Colonic mucosa (tissue), 4 donors: ENCODE results near the gene SLC17A5. TPM values are rescaled to one million over a fixed set of nuclear protein-coding genes. Genes with fewer than 3 reads are reported as not detected.
"Not testable (repeated sequence)": the region's sequence is repeated elsewhere in the genome, so short reads cannot be mapped to it uniquely, and the experiment has no call there.

Source experiments
- DNase-seq: peaks from one replicate; pipeline ENCODE4 v3.0.0-alpha.2; 2020
- H3K27ac ChIP-seq: fragments of 200-600 bp; one replicate; pipeline ENCODE4 v1.8.0; 2021
- H3K27me3 ChIP-seq: fragments of 200-600 bp; one replicate; pipeline ENCODE4 v1.8.0; 2021
- H3K36me3 ChIP-seq: fragments of 200-600 bp; one replicate; pipeline ENCODE4 v1.8.0; 2021
- H3K4me1 ChIP-seq: fragments of 200-600 bp; one replicate; pipeline ENCODE4 v1.8.0; 2021; ENCODE audit warnings: mild to moderate bottlenecking
- H3K4me3 ChIP-seq: fragments of 200-600 bp; one replicate; pipeline ENCODE4 v1.8.0; 2021
- H3K9ac ChIP-seq, 2 donors: one replicate each; pipeline ENCODE4 v1.7.0; 2013; ENCODE audit warnings: control low read depth in 2 of 2, low read depth in 2 of 2, low read length in 2 of 2
- H3K9me3 ChIP-seq: fragments of 200-600 bp; one replicate; pipeline ENCODE4 v1.8.0; 2021
- intact Hi-C: fragments of 100-400 bp; cut with DNase I; formaldehyde crosslinking; loops from one replicate; pipeline ENCODE4 v1.14.1; 2022
- total RNA-seq, 2 donors: library from RNA; stranded (reverse); fragmentation: NEBNext Ultra II Directional in 1 of 2; extraction: Animal tissue kit (Norgen Biotek cat#: 25700) in 1 of 2; gene quantifications; one replicate each; pipeline ENCODE4 v1.2.1, GENCODE V29; 2021
- TF ChIP-seq, protein P1 (sequence below): fragments of 200-600 bp; IDR thresholded peaks from one replicate; pipeline ENCODE4 v1.8.0; 2022; ENCODE audit warnings: antibody characterized with exemption, mild to moderate bottlenecking
- donor health status: healthy.
- donor health status: DM: no; HTN: no; CAD: no.
- donor health status: DM: no; HTN: no; CAD: no.

SLC17A5 gene
- total RNA-seq, 2 donors from 2014 or later: 24.4 to 41.5 TPM

DNA sequence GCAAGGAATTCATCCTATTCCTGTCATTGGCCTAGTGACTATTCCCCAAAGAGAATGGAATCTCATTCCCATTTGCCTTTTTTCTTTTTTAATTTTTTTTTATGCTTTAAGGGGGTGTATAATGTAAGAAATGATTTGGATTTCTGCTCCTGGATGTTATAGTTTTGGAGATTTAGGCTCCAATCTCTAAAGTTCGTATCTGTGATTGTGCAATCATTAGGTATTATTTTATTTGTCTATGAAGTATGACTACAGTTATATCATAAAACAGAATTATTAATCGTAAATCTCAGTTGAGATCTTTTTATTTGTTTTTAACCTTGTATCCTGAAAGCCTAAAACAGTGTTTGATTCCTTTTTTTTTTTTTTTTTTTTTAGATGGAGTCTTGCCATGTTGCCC lies 91.2 kb downstream of the SLC17A5 start:
- Histone ChIP-seq H3K27me3 (no peaks in the 10 kb centered on the region), H3K27ac (no peak overlapping the region), H3K9me3 (no peaks in the 10 kb centered on the region), H3K9ac (no peak overlapping the region), H3K36me3 (no peaks in the 10 kb centered on the region), H3K4me3 (no peak overlapping the region), H3K4me1 (no peaks in the 10 kb centered on the region)
- TF ChIP-seq, protein P1, sequence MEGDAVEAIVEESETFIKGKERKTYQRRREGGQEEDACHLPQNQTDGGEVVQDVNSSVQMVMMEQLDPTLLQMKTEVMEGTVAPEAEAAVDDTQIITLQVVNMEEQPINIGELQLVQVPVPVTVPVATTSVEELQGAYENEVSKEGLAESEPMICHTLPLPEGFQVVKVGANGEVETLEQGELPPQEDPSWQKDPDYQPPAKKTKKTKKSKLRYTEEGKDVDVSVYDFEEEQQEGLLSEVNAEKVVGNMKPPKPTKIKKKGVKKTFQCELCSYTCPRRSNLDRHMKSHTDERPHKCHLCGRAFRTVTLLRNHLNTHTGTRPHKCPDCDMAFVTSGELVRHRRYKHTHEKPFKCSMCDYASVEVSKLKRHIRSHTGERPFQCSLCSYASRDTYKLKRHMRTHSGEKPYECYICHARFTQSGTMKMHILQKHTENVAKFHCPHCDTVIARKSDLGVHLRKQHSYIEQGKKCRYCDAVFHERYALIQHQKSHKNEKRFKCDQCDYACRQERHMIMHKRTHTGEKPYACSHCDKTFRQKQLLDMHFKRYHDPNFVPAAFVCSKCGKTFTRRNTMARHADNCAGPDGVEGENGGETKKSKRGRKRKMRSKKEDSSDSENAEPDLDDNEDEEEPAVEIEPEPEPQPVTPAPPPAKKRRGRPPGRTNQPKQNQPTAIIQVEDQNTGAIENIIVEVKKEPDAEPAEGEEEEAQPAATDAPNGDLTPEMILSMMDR: no peak
- intact Hi-C loops: no loop called here
- no peak for DNase-seq

DNA sequence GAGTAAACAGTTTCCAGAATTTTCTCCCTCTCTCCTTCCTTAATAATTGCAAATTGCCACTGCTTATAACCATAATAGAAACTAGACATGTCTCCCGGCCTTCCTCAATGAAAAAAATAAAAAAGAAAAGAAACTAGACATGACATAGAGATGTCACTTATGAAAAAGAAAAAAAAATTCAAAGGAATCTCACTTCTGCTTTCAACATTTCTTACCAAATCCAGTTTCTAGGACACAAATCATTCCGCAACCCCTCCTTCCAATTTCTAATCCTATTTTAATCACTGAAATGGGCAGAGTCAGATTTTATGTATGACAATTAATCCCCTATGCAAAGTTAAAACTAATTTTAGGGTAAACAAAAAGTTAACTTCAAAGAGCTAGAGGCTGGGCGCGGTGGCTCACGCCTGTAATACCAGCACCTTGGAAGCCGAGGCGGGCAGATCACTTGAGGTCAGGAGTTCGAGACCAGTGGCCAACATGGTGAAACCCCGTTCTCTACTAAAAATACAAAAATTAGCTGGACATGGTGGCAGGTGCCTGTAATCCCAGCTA lies 92.9 kb downstream of the SLC17A5 start:
- TF ChIP-seq, protein P1: no peak
- Histone ChIP-seq H3K4me3 (no peak overlapping the region), H3K9ac (no peak overlapping the region), H3K27me3 (no peaks in the 10 kb centered on the region), H3K9me3 (no peaks in the 10 kb centered on the region), H3K4me1 (no peaks in the 10 kb centered on the region), H3K27ac (no peak overlapping the region), H3K36me3 (no peaks in the 10 kb centered on the region)
- intact Hi-C loops: no loop called here
- no peak for DNase-seq

DNA sequence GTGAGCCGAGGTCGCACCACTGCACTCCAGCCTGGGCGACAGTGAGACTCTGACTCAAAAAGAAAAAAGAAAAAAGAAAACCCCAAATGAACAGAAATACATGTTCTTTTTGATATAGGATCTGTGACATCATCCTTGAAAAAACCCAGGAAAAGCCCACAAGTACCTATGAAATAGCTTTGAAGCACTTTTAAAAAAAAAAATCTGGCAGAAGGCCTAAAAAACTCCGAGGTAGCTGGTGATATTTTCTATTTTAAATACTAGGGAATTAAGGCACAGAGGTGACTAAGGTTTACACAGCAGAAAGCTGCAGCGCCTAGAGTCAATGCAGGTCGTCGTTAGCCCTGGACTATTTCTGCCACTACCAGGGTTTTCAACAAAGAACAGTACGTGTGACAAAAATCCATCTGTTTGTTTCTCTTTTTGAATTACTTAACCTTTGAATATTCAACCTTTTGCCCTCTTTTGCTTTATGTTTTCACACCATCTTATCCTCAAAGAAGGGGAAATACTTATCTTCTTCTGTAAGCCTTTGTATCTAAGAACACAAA lies 93.5 kb downstream of the SLC17A5 start:
- intact Hi-C loops: no loop called here

DNA sequence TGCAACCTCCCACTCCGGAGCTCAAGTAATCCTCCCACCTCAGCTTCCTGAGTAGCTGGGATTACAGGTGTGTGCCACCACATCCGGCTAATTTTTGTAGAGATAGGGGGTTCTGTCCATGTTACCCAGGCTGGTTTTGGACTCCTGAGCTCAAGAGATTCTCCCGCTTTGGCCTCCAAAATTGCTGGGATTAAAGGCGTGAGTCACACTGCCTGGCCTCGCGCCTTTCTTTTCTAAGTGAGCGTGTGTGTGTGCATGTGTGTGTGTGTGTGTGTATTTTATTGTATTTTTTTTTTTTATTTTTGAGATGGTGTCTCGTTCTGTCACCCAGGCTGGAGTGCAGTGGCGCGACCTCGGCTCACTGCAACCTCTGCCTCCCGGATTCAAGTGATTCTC lies 94.4 kb downstream of the SLC17A5 start:
- intact Hi-C loops, H3K9ac ChIP-seq: not testable (repeated sequence)

More for the DNA sequence above, 93.5 kb downstream of the SLC17A5 start:
- no peak overlapping the region for H3K9ac ChIP-seq
- H3K27me3 ChIP-seq: no peaks in the 10 kb centered on the region
- H3K27ac ChIP-seq: no peak overlapping the region
- no peaks in the 10 kb centered on the region for H3K36me3 ChIP-seq
- no peak for DNase-seq
- TF ChIP-seq, protein P1: no peak
- no peak overlapping the region for H3K4me3 ChIP-seq
- no peaks in the 10 kb centered on the region for H3K4me1 ChIP-seq
- no peaks in the 10 kb centered on the region for H3K9me3 ChIP-seq

DNA sequence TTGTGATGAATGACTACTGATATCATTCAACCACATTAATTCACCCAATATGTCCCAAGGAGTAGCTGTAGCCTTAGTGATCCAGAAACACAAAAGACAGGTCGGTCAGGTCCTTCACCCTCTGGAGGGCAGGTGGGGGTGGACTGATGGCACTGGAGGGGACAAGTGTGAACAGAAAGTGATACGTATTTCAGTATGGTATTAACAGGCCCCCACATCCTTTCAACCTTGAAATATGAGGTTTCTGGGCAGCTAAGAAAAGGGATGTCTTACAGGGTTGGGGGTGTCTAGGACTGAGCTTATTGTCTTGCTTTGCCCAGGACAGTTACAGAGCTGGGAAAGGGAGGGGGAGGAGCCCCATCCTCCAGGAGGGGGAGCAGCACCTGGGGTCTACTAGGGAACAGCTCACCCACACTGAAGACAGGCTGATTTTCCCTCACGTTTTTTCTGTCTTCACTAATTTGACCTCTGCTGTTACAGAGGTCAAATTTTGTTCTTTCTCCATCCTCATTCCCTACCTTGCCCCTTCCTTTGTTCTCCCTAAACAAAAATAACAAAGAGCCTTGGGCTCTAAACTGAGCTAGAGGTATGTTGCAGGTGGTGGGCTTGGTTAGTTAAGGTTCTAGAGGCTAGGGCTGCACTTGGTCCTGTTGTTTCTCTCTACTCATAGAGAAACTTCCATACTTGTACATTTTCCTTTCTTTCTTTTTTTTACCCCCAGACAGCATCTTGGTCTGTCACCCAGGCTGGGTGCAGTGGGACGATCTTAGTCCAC lies 95.0 kb downstream of the SLC17A5 start:
- Histone ChIP-seq H3K27me3 (no peaks in the 10 kb centered on the region), H3K9ac (no peak overlapping the region), H3K9me3 (no peaks in the 10 kb centered on the region), H3K4me1 (no peaks in the 10 kb centered on the region), H3K4me3 (no peak overlapping the region), H3K27ac (no peak overlapping the region), H3K36me3 (no peaks in the 10 kb centered on the region)
- no peak for DNase-seq
- TF ChIP-seq, protein P1: no peak
- intact Hi-C loops: no loop called here

More for the DNA sequence above, 94.4 kb downstream of the SLC17A5 start:
- not testable (repeated sequence) for H3K4me1 ChIP-seq, H3K9me3 ChIP-seq, DNase-seq, H3K4me3 ChIP-seq, H3K27me3 ChIP-seq, H3K36me3 ChIP-seq, H3K27ac ChIP-seq

DNA sequence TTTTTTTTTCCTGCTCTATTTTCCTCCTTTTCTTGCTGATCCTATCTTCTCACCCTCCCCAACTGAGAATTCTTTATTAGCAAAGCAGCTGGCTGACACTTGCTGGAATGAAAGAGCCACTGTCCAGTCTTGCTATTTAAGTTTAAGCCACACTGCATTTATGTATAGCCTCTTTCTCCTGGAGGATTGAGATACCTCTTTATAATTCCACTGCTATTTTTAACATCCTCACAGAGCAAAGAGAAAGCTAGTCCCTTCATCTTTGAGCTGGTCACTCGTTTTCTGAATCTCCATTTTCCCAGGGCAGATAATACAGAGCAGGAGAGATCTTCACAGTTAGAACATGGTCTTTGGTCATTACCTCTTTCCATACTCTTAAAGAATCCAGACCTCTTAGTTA lies 97.0 kb downstream of the SLC17A5 start:
- Histone ChIP-seq H3K4me3 (no peak overlapping the region), H3K36me3 (no peaks in the 10 kb centered on the region), H3K9me3 (no peaks in the 10 kb centered on the region), H3K27ac (no peak overlapping the region), H3K27me3 (no peaks in the 10 kb centered on the region), H3K9ac (no peak overlapping the region), H3K4me1 (no peaks in the 10 kb centered on the region)
- TF ChIP-seq, protein P1: no peak
- DNase-seq: no peak
- intact Hi-C loops: no loop called here

DNA sequence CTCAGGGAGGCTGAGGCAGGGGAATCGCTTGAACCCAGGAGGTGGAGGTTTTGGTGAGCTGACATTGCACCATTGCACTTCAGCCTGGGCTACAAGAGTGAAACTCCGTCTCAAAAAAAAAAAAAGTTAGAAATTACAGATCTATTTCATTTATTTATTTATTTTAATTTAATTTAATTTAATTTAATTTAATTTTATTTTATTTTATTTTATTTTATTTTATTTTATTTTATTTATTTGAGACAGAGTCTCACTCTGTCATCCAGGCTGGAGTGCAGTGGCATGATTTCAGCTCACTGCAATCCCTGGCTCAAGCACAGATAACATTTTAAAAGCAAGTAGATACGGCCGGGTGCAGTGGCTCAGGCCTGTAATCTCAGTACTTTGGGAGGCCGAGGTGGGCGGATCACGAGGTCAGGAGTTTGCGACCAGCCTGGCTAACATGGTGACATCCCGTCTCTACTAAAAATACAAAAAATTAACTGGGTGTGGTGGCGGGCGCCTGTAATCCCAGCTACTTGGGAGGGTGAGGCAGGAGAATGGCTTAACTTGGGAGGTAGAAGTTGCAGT lies 98.3 kb downstream of the SLC17A5 start:
- H3K4me3 ChIP-seq, H3K27ac ChIP-seq, intact Hi-C loops, H3K4me1 ChIP-seq, H3K9ac ChIP-seq, H3K36me3 ChIP-seq, H3K27me3 ChIP-seq, H3K9me3 ChIP-seq, DNase-seq: not testable (repeated sequence)

DNA sequence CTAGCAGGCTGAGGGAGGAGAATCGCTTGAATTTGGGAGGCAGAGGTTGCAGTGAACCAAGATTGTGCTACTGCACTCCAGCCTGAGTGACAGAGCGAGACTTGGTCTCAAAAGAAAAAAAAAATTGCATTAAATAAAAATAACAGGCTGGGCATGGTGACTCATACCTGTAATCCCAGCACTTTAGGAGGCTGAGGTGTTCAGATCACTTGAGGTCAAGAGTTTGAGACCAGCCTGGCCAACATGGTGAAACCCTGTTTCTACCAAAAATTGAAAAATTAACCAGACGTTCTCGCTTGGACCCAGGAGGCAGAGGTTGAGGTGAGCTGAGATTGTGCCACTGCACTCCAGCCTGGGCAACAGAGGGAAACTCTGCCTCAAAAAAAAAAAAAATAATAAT lies 102.7 kb downstream of the SLC17A5 start:
- intact Hi-C loops, H3K27ac ChIP-seq, H3K4me1 ChIP-seq, H3K9ac ChIP-seq, DNase-seq, H3K4me3 ChIP-seq, H3K9me3 ChIP-seq, H3K27me3 ChIP-seq, H3K36me3 ChIP-seq: not testable (repeated sequence)
